G401 (cell line): Measurements from ENCODE around the gene SHLD1. TPM values are rescaled to one million over a fixed set of nuclear protein-coding genes. Genes with fewer than 3 reads are reported as not detected.
A peak's percentile ranks its signal among the peaks of the same experiment; 100 is the strongest.

Source experiments
- DNase-seq: peaks from one replicate; pipeline ENCODE4 v3.0.0-alpha.2; 2015; ENCODE audit warnings: low spot score
- in situ Hi-C: cut with HindIII; loops from 2 replicates; pipeline ENCODE4 v1.10.0; 2016; ENCODE audit warnings: low sequenced_read_pairs, mixed read lengths
- total RNA-seq: library from RNA; depleted of rRNA; stranded (reverse); fragments of >200 nt; shearing (Covaris generic); gene quantifications from 2 replicates; pipeline ENCODE4 v1.2.3, GENCODE V29; 2014

Gene SHLD1
- total RNA-seq, 1 experiment from 2014 or later = 3.2 TPM

DNA sequence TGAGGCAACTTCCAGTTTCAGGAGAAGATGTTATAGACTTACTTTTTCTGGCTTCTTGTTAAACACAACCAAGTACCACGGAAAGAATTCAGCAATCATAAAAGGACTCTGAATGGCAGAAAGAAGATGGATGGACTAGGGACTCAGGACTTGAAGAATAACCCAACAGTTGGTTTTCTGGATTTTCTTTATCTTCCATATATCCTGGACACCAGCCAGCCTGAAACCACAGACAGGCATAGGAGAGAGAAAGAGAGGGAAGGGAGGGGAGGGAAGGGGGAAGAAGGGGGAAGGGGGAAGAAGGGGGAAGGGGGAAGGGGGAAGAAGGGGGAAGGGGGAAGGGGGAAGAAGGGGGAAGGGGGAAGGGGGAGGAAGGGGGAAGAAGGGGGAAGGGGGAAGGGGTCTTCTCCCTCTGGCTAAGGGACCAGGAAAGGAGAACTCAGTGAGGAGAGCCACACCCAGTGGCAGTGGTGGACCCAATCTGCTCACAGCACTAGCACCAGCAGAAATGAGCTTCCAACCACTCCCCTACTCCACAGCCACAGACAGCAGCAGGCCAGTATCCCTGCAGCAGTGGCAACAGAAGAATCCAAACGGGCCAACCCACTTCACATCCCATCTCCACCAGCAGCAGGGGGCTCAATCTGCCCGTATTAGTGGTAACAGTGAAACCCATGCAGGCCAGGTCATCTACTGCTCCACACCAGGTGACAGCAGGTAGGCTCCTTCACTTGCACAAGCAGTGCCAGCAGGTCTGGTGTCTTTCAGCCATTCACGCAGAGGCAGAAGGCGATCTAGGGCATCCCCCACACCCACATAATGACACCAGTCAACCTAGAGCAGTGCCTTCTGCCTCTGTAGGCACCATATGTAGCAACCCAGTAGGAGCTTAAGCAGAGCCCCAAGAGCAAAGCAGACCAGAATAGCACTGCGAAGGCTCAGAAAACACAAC is 121.5 kb downstream of the SHLD1 start:
- in situ Hi-C loops = no loop called here
- peak; percentile 81 for DNase-seq

DNA sequence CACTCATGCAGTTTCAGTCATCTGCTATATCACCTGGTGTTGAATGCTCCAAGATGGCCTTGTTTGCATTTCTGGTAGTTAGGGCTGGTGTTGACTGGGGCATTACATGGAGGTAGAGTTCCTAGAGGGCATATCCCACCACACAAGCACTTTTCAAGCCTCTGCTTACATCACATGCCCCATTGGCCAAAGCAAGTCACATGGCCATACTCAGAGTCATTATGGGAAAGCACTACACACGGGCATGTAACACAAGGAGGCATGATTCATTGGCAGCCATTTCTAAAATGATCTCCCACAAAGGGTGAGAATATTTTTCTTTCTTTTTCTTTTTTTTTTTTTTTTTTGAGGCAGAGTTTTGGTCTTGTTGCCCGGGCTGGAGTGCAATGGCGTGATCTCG is 126.9 kb downstream of the SHLD1 start:
- no peak for DNase-seq
- in situ Hi-C loops = no loop called here

DNA sequence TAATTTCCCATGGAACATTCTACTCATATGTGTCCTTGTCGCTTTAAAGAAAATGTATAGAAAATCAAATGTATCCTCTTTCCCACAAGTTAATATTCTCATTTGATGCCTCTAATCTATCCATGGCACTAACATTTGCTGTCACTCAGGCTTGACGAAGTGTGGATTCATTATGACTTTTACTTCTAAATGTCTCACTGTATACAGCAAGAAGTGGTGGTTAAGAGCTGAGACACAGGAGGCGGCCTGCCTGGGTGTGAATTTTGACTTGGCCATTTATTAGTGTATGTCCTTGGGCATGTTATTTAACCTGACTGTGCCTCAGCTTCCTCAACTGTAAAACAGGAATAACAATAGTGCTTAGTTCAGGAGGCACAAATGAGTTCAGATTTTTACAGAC is 130.1 kb downstream of the SHLD1 start:
- in situ Hi-C loops = no loop called here
- DNase-seq = no peak

DNA sequence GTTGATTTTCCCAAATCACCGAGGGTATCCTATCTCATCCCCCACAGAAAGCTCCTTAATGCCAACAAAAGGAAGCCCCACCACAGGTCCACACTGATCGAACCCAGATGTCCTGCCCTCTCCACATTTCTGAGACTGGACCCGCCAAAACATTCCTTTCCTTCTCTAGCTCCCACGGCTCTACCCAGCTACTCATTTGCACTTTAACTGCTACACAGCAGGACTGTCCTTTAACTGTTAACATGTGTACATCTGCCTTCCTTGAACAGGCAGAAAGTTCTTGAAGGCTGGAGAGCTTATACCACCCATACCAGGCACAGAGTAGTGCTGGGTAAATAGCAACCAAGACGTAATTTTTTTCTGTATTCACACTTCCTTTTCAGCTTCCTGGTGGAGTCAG is 131.5 kb downstream of the SHLD1 start:
- in situ Hi-C loops = no loop called here
- DNase-seq = no peak

DNA sequence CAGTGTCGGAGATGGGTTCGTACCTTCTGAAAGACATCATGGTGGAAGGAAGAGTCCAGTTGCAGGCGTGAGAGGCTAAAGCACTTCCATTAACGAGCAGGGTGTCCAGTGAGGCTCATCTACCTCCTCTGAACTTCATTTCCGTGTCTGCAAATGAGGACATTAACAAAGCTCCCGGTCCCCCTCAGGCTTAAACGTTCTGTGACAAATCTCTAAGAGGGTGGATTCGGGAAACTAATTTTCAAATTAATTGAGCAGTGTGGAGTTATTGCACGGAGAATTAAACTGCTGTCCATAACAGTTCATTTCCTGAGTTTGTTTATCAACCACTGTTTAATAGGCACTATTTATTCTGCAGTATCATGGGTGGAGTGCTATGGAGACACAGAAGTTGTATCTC is 132.0 kb downstream of the SHLD1 start:
- DNase-seq = no peak
- in situ Hi-C loops = no loop called here

DNA sequence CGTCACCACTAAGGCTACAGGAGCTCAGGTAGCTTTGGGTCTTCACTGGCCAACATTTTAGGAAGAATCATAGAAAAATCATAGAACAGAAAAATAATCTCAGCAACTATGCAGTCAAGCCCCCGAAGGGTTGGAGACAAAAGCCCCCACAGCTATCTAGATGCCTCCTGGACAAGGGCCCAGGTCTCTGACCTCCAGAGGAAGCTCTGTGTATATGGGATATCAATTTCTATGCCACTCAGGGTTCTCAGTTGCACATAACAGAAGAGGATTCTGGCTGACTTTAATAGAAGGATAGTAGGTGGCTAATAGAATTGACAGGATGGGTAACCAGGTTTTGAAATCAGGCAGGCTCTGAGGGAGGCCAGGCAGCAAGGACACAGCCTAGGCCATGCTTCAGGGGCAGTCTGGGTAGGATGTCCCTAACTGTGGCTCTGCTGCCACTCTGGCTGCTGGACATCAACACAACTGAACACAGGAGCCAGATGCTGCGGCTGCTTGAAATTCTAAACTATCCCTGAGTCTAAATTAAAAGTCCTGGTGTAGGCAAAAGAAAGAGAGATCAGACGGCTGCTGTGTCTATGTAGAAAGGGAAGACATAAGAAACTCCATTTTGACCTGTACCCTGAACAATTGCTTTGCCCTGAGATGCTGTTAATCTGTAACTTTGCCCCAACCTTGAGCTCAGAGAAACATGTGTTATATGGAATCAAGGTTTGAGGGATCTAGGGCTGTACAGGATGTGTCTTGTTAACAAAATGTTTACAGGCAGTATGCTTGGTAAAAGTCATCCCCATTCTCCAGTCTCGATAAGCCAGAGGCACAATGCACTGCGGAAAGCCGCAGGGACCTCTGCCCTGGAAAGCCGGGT is 134.5 kb downstream of the SHLD1 start:
- no peak for DNase-seq
- in situ Hi-C loops = no loop called here

DNA sequence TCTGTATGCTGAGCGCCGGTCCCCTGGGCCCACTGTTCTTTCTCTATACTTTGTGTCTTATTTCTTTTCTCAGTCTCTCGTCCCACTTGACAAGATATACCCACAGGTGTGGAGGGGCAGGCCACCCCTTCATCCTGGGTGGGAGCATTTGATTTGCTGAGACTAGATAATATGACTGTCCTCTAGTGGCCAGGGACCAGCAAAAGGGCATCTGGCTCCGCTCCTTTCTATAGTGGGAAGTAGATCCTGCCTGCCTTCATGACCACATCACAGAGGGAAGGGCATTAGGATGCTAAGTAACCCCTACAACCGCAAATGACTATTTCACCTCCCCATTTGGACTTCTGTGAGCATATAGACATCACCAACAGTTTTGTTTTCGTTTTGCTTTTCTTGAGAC is 135.7 kb downstream of the SHLD1 start:
- no peak for DNase-seq
- in situ Hi-C loops = no loop called here

DNA sequence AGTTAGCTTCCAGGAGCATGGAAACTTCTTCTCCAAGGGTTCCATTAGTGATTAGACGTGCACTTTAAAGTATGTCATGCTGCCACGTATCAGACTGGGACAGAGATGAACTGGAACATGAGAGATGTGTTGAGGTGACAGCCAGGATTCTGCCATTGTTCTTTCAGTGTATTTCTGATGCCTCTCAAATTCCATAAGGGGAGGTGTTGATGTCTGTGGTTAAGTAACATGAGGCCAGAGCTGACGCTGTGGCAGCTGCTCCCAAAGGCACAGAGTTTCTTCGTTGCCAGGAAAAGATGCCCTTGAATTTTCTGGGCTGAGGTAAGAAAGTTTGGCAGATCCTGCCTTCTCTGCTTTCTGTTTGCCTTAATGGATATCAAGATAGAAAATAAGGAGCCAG is 136.6 kb downstream of the SHLD1 start:
- in situ Hi-C loops = no loop called here

DNA sequence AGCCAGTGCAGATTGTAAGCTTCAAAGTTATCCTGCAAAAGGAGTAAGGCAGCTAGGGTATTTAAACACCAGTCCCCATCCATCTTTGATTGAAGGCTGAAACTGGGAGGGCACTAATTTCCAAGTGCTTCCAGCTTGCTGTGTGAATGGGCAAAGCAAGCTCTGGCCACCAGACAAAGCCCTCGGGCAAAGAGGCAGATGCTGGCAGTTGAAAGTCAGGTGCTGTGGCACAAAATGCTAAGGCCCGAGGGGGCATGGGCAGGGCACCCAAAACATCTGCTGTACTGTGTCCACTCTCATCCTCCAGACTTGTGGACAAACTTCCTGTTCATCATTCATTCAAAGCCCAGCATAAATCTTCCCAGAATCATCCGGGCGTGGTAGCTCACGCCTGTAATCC is 137.2 kb downstream of the SHLD1 start:
- in situ Hi-C loops = no loop called here

More for the DNA sequence above, 136.6 kb downstream of the SHLD1 start:
- DNase-seq = no peak

DNA sequence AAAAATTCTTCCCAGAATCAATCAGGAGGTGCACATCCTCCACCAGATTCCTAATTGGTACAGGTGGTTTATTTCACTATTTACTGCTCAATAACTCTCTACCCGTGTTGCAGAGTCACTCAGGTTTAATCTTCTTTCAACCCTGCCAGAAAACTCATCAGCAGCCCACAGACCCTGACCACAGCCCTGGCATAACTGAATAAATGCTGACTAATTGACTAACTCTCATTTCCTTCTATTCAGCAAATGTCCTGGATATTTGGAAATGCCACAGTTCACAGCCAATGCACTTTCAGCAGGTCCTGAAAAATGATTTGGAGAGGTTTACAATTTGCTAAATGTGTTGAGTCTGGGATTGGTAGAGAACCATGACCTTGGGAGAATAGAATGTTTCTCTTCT is 137.8 kb downstream of the SHLD1 start:
- in situ Hi-C loops = no loop called here
- DNase-seq = no peak

More for the DNA sequence above, 137.2 kb downstream of the SHLD1 start:
- no peak for DNase-seq

DNA sequence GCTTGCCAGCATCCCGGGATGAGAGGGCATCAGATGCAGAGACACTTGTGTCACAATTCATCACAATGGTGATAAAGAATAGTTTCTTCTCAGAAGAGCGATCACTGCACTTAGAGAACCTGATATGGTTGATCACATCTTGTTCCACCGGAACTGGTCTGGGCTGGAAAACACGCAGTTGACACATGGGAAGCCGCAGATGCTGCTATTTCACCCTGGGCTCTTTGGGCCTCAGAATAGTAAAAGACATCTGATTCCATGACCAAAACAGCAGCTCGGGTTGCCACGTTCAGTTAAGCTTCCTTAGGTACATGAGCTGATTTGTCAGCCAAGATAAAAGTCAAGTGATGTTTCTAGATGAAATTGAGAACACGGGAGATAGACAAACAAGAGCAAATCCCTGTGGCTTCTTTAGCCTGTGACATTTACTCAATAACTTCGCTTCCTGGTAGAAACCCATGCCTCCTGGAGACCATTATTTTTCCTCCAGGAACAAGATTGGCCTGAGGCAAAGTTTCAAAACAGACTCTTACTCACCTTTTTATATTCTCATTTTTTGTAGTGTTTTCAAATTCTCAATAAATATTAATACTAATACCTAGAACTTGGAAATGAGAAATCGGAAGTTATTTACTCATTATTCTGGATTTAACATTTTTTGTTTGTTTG is 140.7 kb downstream of the SHLD1 start:
- in situ Hi-C loops = no loop called here
- no peak for DNase-seq

DNA sequence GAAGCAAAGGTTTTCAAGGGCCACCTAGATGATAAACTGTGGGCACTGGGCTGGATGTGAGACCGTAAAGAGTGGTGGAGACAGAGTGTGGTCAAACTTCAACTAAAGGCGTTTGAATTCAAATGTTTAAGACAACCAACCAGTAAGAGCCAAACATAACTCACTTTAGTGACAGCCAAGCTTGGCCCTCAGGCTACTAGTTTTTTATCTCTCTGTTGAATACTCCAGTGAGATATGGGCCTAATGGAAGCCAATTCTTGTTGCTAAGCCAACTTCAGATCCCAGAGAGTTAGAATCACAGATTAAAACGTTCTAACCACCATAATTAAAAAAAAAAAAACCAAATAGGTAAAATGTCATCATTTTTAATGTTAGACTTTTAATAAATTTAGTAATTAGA is 142.9 kb downstream of the SHLD1 start:
- DNase-seq = no peak
- in situ Hi-C loops = no loop called here

DNA sequence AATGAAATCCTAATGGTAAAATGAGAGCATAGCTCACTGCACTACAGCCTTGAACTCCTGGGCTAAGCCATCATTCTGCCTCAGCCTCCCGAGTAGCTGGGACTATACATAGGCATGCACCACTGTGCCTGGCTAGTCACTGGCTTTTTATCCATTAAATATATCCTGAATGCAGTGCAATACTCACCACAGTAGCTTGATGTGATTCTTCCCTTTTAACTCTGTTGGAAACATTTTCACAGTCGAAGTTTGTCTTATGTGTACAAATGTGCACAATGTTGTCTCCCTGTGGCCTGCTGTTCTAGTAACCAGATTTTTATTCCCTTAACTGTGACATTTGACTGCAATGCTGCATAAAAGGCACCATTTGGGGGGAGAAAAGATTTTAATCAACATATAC is 143.4 kb downstream of the SHLD1 start:
- DNase-seq = no peak
- in situ Hi-C loops = no loop called here

DNA sequence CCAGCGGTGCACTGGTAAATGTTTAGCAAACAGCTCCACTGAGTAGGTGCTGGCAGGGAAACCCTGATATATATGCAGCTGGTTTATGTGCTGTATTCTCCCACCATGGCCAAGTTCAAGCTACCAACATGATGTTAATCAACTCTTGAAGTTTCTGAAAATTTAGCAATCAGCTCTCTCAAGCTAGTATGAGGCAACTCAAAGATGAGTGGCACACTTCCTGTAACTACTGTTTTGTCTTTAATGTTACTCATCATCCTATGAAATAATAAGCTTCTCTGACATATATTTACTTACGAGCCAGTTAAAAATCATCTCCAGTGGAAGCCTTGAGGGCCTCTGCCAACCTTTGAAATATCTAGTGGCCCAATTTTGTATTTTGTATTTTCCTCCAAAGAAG is 145.4 kb downstream of the SHLD1 start:
- in situ Hi-C loops = no loop called here
- no peak for DNase-seq

DNA sequence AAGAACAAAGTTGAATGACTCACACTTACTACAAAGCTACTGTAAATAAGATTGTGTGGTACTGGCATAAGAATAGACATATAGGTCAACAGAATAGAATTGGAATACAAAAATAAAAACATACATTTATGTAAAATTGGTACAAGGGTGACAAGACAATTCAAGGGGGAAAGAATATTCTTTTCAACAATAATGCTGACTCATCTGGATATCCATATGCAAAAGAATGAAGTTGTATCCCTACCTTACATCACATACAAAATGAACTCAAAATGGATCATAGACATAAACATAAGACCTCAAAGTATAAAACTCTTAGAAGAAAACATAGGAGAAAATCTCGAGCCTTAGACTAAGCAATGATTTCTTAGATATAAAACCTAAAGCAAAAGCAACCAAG is 149.2 kb downstream of the SHLD1 start:
- in situ Hi-C loops = no loop called here
- no peak for DNase-seq

DNA sequence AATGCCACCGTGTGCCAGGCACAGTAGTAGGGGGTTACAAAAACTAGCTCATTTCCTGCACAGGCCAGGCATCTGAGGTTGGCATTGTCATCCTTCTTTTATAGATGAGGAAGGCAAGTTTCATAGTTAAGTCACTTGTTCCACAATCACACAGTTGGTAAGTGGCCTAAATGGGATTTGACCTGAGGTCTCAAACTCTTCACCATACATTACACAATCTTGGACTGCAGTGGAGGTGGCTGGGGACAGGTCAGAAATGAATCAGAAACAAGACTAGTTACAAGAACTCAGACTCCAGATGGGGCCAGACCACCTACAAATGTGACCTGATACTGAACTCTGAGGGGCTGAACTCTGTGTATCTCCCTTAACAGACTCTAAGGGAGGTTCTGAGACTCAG is 150.7 kb downstream of the SHLD1 start:
- DNase-seq = no peak
- in situ Hi-C loops = no loop called here

DNA sequence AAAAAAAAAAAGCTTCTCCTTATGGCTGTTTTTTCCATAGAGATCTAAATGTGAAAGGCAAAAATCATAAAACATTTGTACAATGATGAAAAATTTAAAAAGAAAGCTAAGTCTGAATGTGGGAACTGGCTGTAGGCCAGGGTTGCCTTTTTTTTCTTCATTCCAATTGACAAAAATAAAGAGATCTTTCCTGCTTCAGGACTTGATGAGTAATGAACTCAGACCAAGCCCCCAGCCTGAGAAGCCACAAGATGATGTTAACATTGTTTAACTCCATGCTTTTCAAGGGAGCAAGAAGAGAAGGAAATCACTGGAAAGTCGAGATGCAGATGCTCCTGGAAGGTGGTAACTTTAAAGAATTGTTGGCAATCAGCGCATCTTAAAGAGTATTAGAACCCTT is 158.8 kb downstream of the SHLD1 start:
- no peak for DNase-seq
- in situ Hi-C loops = no loop called here

DNA sequence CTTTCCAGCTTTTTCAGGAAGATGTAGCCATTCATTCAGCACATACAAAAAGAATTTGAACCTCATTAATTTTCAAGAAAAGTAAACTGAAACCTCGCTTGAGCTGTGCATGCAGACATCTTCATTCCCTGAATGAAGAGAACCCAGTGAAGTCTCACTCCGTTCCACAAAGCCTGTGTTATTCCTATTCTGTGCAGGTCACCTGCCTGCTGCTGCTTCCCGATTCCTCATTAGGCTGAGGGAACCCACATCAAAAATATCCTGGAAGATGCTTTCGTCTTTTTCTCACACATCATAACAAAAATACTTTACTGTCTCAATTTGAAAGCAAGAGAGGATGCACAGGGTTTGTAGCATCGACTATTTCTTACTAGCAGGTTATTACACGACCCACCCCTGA is 160.0 kb downstream of the SHLD1 start:
- in situ Hi-C loops = no loop called here
- DNase-seq = peak; percentile 76

DNA sequence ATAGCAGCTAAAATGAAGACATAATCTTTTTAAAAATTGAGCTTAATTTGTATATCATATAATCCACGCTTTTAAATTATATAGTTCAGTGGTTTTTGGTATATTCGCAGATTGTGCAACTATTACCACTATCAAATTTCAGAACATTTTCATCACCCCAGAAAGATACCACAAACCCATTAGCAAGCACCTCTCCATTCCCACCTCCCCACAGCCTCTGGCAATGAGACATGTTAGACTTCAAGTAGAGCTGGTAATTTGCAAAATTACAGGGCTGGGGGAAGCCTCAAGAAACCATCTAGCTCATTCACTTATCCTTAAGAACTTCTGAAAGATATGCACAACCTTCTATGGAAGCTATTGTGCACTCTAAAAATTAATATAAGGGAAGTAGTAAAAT is 163.0 kb downstream of the SHLD1 start:
- DNase-seq = peak; percentile 33
- in situ Hi-C loops = no loop called here
